GM19351 (cell line): Measurements from ENCODE around the gene TNPO2.

ENCODE experiments used
- ATAC-seq: cut with Tn5 transposase; IDR thresholded peaks from one replicate; pipeline ENCODE4 v1.9.1; 2021; ENCODE audit warnings: mild to moderate bottlenecking, moderate library complexity; ENCODE audit not compliant: unreplicated experiment

Gene TNPO2

GRCh38 chr19:12723641-12724426 lies at the start of gene TNPO2:
Gene TNPO2, minus strand, starts transcription at chr19:12723932. Its CDS starts 2,955 bp downstream, at chr19:12720977.
- ATAC-seq = no peak

GRCh38 chr19:12772323-12772722 lies 48.6 kb upstream of the TNPO2 start:
- no peak for ATAC-seq

- ATAC-seq = no peak
Observed at GRCh38 chr19:12770922-12771321, 47.2 kb upstream of the TNPO2 start.

GRCh38 chr19:12769689-12770088 lies 46.0 kb upstream of the TNPO2 start:
- ATAC-seq = no peak

DNA sequence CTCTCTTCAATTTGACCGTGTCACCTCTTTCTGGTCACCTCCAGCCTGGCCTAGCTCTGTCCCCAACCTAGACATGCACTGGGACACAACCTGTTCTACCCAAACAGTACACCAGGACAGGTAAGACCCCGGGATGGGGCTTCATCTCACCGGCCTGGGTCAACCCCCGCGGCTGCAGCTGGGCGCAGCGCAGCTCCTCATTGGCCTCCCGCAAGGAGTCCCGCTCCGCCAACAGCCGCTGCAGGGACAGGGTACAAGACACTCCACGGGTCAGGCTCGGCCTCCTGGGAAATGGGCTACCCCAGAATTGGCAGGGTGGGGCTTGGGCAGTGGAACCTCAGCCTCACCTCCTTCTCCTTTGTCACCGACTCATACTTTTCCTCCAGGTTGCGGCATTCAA lies 43.9 kb upstream of the TNPO2 start:
- no peak for ATAC-seq

GRCh38 chr19:12767150-12767549 lies 43.4 kb upstream of the TNPO2 start:
- ATAC-seq = no peak

- ATAC-seq = no peak
Observed at GRCh38 chr19:12766051-12766521, 42.4 kb upstream of the TNPO2 start.

DNA sequence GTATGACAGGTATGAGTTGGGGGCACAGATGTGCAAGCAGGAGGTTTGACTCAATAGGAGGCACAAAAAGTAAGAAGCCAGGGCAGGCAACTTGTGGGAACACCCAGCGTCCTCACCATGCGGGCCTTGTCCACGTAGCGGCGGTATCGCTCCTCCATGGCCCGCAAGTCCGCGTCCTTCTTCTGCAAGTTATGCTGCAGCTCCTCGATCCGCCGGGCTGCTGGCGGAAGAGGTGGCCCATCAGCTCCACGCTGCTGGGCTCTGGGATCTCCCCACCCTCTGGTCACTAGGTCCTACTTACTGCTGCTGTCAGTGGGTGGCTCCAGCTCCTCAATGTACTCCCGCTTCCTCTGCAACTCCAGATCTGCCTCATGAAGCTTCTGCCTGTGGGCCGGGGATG lies 41.0 kb upstream of the TNPO2 start:
- no peak for ATAC-seq

GRCh38 chr19:12763100-12763499 lies 39.4 kb upstream of the TNPO2 start:
- no peak for ATAC-seq

- no peak for ATAC-seq
Observed at GRCh38 chr19:12759686-12760085, 36.0 kb upstream of the TNPO2 start.

DNA sequence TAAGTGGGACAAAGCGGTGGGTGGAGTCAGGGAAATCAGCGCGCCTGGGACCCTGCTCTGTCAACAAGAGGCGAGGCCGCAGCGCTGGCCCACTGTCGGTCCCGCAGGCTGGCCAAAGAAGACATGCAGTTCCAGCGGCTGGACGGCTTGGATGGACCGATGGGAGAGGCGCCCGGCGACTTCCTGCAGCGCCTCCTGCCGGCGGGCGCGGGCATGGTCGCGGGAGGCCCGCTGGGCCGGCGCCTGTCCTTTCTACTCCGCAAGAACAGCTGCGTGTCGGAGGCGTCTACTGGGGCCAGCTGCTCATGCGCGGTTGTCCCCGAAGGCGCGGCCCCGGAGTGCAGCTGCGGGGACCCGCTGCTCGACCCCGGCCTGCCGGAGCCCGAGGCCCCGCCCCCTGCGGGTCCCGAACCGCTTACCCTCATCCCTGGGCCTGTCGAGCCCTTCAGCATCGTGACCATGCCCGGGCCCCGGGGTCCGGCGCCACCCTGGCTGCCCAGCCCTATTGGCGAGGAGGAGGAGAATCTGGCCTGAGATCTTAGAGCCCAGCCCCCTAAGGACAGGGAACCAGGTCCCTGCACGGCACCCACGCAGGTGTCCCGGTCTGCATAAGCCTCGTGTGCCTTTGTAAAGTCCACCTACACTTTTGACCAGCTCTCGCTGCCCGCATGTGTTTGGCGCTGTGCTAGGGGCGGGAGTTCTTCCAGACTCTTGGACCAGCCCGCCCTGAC lies 34.0 kb upstream of the TNPO2 start:
- no peak for ATAC-seq

DNA sequence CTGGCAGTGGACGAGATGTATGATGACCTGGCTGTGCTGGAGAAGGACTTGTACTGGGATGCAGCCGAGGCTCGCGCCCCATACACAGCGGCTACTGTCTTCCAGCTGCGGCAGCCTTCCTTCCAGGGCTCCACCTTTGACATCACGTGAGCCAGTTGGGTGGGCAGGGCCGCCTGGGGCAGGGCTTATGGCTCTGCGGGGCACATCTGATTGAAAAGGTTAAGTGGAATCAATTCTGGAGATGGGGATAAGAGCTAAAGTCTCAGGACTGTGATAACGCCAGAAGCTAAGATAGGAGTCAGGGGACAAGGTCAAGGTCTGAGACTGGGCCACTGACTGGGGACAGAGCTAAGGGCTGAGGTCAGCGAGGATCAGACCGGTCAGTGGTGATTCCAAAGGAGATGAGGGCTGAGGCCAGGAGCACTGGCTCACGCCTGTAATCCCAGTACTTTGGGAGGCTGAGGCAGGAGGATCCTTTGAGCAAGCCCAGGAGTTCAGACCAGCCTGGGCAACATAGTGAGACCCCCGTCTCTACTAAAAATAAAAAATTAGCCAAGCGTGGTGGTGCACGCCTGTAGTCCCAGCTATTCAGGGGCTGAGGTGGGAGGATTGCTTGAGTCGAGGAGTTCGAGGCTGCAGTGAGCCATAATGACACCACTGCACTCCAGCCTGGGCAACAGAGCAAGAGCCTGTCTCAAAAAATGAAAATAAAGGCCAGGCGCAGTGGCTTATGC lies 32.6 kb upstream of the TNPO2 start:
- ATAC-seq = no peak

- no peak for ATAC-seq
Observed at GRCh38 chr19:12754465-12755196, 30.9 kb upstream of the TNPO2 start.

DNA sequence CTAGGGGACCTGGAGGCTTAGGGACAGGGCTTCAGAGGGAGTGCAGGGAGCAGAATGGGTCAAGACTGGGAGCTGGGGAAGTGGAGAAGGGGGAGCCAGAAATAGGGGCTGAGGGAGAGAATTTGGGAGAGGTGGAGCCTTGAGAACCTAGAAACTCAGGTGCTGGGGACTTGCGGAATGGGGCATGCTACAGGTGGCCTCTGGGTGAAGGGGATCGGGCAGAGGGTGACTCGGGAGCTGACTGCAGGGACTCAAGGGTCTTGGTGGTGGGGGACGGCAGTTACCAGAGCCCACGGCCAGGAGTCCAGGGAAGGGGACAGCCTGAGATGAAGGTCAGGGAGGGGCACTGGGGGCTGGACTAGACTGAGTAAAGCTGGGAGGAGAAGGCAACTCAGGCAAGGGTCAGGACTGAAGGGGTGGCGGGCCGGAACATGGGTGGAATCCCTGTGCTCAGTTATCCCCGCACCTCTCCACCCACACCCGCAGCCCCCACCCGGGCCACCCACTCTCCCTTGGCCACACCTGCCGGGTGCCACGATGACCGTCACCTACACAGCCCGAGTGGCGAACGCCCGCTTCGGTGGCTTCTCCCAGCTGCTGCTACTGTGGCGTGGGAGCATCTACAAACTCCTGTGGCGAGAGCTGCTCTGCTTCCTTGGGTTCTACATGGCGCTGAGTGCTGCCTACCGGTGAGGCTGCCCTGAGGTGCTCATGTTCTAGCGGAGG lies 28.5 kb upstream of the TNPO2 start:
- no peak for ATAC-seq

DNA sequence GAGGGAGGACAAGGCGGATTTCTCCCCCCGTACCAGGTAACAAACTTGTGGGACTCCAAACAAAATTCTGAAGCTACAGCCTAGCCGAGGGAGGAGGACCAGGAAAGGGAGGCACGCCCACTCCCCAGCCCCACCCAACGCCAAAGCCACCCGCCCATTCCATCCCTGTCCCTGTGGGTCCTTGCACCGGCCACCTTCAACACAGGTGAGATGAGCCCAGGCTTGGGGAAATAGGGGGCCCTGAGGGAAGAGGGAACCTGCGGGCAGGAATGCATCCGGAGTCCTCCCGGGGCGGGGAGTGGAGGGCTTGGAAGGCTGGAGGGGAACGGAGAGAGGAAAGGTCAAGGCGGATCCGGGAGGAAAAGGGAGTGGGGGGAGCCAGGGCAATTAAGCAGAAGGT lies 27.9 kb upstream of the TNPO2 start, which contains the start of gene BEST2:
TSS of gene BEST2 (plus strand) at position 157 of the 400 bp plus-strand sequence. CDS start 802 bp downstream, outside the sequence.
- no peak for ATAC-seq

DNA sequence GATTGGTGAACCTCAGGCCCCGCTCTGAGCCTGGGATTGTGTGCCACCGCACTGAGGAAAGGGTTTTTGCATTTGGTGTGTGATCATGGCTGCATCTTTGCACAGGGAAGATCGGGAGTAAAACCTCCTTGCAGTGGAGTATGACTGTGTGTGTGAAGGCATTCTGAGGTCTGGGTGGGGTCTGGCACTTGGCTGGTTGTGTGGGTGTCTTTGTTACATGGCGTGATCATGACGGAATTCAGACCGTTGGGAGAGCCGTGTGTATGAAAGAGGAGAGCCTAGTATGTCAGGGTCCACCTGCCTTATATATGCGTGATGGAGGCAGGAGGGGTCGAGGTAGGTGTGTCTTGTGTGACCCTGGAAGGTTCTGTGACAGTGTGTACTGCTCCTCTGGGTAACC lies 27.1 kb upstream of the TNPO2 start:
- ATAC-seq = no peak

- no peak for ATAC-seq
Observed at GRCh38 chr19:12749938-12750521, 26.3 kb upstream of the TNPO2 start.

- ATAC-seq = no peak
Observed at GRCh38 chr19:12748489-12748888, 24.8 kb upstream of the TNPO2 start.

DNA sequence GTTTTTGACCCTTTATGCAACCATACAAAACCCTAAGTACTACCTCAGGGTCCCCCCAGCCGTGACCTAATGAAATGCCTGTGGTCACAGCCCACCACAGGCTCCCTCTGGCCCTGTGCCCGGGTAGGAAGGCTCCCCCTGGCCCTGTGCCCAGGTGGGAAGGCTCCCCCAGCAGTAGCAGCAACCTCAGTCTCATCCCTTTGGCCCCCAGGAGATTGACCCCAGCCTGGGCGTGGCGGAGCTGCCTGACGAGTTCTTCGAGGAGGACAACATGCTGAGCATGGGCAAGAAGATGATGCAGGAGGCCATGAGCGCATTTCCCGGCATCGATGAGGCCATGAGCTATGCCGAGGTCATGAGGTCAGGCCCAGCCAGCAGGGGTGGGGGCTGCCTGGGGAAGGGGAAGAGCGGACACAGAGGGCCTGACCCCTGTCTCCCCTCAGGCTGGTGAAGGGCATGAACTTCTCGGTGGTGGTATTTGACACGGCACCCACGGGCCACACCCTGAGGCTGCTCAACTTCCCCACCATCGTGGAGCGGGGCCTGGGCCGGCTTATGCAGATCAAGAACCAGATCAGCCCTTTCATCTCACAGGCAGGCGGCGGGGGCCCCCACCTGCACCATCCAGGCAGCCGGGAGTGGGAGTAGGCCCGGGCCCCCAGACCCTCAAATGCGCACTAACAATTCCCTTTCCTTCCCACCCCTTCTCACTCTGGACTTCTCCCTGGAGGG lies 21.6 kb upstream of the TNPO2 start:
- no peak for ATAC-seq
